Suppressor macrophage treated with lipopolysaccharide for 1 hour (primary cell): ENCODE measurements around the gene LAMA1.

ENCODE experiments used
- DNase-seq, 3 donors: peaks; one replicate each; pipeline ENCODE4 v3.0.0-alpha.2; 2020 to 2022

LAMA1 gene

DNA sequence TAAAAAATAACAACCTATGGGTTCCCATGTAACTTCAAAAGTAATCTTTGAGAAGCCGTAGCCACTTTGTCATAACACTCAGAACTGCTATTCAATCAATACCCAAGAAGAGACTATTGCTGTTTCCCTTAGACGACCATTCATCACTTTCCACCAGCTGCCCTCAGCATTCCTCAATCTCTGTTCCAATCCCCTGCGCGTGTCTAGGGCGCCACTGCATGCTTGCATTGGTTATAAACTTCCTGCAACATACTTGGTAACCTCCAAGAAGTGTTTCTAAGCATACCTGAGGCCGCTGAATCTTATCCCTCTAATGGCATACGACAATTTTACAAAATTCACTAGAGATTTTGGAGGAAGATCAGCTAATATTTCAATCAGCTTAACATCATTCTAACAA lies 134.2 kb downstream of the LAMA1 start:
- DNase-seq: no peak

DNA sequence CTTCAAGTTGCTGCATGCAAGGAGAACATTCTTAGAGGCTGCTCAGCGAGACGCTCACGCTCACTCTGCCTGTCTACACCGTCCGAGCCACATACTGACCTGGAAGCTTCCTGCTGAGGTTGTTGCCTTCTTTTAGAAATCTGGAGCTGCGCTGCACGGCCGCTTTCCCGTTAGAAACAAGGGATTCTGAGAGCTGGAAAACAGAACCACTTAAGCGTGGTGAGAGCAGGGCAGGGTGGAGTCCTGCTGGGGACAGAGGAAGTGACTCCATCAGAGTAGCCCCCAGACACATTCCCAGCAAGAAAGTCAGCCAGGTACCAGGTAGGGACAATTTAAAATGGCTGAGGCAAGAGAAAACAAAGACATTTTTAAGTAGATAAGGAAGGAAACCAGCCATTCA lies 135.2 kb downstream of the LAMA1 start:
- DNase-seq: no peak

DNA sequence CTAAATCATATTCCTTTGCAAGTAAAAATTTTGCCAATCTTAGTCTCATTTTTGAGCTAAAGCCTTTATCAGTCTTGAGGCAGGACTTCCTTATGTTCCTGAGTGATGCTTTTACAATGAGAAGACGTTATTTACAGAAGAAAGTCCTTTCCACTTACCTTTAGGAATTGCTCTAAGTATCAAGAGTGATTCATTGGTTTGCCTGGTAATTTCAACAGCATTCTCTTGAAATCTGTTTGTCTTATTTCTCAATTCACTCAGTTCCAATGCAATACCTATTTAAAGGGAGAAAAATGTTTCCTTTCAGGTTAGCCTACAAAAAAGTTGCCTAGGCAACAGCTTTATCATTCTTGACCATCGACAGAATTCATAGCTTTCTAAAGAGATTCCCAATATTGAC lies 137.2 kb downstream of the LAMA1 start:
- no peak for DNase-seq

DNA sequence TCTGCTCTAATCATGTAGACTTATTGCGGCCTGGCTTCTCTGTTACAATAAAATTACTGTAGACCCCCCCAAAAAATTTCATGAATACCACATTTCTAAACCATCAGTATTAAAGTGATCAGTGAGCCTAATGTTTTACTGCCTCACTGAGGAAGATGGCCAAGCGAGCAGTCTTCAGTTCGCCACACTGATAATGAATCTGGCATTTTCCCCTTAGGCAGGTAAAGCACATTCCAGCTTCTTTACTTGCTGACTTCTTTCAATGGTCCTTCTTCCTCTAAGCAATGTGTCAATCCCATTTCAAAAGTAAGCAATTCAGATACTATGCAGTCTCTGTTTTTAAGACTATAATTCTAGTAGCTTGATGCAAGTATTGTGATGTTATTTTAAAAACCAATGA lies 137.6 kb downstream of the LAMA1 start:
- DNase-seq: no peak

DNA sequence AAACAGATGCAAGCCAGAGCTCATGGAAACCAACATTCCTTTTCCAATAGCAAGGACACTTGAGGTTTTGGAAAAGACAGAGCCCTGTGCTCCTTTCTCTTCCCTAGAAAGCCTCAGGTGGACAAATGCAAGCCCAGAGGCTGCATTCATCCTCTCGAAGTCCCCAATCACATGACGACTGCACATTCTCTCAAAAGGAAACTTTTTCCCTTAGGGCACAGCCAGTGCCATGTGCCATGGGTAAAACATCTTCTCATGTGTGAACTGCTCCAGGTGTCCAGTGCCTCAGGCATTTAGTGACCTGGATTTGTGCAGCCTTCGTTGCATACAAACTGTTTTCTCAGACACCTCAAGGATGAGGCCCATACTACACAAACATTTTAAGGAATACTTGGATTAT lies 140.7 kb downstream of the LAMA1 start:
- no peak for DNase-seq

DNA sequence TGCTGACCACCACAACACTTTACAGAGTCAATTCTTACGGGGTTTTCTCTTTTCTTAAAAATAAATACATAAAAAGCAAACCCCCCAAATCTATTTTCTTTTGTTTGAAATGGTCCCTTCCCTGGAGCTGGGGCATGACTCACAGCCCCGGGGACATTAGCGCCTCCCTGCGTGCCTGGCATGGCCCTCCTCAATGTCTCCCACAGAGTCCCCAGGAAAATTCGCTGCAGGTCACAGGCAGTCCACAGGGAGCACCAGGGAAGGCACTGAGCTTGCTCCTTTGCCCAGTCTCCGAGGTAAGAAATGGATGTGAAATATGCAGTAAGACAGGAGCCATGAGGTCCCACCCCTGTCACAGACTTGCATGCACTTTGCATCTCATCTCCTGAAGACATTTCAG lies 142.5 kb downstream of the LAMA1 start:
- DNase-seq: no peak

DNA sequence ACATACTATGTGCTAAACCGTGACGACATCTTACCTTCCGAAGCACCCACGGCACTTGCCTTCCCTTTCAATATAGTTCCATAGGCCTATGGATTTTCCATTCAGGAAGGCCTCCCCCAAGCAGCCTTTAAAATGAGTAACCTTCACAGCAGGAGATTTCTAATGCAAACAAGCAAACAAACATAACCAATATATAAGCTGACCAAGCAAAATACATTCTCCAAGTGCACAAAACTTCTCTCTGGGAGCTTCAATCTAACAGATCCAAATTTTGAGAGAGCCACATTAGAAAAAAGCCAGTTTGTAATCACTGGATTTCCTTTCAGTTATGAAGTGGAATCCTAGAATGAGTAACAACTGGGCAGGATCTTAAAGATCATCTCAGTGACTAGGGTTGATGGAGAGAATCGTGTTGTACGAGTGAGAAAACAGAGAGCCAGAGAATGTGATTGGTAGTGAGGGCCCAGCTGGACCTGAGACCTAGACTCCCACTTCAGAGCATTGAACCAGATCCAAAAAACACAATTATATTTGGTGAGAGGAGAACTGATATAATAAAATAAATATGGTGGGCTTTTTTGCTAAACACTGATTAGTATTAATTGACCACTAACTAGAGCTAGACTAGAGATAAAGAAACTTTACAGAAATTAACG lies 145.6 kb downstream of the LAMA1 start:
- DNase-seq: no peak

DNA sequence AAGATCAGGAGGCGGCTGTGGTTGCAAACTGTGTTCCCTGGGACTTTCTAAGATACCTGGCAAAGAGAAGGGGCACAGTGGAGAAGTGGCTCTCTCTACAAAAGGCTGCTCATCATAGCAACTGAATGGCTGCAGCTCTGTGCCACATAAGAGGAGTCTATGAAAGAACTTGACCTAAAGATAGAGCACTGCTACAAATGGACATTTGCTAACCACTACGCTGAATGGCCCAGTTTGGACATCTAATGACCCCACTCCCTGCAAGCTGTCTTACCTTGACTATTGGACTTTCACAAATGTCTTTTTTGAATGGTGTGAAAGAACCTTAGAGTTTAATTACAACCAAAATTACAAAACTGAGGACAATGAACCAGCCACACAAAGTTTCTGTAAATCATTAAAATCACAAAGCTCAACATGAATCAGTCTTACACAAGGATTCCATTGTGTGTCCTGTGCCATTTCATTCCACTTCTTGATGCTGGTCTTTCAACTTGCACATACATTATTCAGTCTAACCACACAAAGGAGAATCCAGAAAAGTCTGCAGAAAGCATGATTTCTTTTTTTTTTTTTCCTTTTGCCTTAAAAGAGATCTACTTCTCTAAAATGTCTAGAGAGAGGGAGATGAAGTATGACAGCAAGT lies 154.0 kb downstream of the LAMA1 start:
- DNase-seq: no peak

DNA sequence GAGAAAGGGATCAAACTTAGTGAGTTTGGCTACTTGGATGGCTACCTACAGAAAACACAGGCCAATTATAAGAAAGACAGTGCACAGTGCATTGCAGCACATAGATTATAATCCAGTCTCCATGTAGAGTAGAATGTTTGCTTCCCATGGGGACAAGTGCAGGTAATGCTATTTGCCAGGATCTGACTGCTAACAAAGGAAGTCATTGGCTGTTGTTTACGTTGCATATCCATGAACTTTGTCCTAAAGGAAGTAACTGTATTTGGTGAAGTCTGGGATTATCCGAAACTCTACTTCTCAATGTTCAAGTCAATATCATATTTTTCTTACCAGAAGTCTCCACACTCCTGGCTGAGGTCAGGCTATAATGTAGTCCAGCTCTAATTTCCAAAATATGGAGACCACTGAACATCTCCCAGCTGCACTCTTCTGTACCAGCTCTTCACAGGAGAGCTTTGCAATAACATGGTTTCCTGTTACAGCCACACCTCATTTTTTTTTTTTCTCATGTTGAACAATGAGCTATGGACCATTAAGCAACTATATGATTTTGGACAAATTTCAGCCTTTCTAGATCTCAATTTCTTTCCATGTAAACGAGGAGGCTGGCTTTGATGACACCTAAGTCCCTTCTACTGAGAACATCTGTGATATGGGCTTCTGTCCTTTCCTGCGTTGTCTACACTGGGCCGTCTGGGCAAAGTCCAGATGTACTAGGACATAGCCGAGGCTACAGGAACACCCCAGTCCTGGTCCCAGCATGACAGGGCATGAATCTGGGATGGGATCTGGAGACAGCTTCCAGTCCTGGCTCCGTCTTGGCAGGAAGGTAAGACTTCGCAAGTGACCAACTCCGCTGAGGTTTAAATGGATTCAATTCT lies 154.8 kb downstream of the LAMA1 start:
- no peak for DNase-seq

DNA sequence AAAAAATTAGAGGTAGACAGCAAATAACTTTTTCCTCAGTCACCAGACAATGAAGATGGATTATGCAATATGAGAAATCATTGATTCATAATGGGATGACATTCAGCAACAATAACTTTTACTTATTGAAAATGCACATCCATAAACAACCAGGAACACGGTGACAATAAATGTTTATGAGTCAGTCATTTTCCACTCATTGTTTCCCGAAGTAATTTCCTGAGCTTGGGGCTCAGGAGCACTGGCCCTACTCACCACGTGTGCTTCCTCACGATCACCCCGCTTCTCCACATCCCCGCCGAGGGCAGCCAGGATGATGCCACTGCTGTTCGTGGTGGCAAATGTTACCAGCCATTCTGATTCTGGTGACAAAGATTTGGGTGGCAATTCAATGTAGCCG lies 156.3 kb downstream of the LAMA1 start:
- no peak for DNase-seq

DNA sequence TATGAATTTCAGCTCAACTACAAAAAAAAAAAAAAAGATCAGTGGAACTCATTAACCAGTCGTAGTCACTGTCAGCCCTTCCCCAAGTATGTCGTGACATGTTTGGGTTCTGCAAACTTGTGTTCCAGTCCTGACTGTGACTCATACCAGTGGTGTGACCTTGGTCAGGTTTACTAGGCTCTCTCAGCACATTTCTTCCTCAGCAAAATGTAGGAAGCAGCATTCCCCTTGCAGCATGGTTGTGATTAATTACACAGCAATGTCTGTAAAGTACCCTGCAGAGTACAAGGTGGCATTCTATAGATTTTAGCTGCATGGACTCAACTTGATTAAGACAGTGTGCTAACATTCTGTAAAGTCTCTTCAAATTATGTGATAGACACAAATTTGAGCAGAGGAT lies 156.9 kb downstream of the LAMA1 start:
- DNase-seq: no peak

DNA sequence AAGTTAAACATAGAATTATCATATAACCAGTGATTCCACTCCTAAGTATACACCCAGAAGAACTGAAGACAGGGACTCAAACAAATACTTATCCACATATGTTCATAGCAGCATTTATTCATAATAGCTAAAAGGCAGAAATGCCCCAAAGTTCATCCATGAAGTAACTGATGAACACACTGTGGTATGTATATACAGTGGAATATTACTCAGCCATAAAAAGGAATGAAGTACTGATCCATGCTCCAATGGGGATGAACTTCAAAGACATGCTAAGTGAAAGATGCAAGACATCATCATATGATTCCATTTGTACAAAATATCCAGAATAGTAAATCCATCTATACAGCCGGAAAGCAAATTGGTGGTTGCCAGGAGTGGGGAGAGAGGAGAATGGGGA lies 157.5 kb downstream of the LAMA1 start:
- DNase-seq: no peak

DNA sequence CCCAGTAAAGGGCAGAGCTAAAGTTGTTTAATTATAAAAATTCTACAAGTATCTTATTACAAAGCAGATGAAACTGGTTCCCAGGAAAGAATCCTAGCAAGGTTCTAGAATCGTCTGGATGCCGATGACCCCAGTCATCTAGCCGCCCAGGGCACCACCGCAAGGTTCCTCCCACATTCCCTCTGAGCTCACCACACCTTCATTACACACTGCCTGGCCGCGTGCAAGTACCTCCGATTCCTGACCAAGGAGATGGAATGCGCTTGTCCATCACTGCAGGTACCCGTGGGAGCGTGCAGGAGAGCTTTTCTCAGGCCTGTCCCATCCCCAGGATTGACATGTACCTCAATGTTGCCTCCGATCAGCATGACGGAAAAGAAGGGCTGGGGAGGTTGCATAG lies 158.5 kb downstream of the LAMA1 start:
- no peak for DNase-seq

DNA sequence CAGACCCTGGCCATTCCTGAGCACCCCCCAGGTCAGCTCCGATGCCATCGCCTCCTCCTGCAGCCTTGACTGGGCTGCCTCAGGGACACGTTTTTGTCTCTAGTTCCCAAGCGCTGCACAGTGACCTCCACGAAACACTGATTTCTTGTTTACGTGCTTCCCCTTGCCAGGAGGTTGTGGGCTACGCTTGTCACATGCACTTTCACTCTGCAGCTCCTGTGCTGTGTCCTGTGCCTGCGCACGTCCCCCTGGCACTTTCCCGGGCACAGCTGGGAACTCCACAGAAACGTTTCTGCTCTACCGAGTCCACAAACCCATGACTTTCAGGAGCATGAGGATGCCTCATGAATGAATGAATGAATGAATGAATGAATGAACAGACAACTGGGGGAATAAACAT lies 160.6 kb downstream of the LAMA1 start:
- no peak for DNase-seq

DNA sequence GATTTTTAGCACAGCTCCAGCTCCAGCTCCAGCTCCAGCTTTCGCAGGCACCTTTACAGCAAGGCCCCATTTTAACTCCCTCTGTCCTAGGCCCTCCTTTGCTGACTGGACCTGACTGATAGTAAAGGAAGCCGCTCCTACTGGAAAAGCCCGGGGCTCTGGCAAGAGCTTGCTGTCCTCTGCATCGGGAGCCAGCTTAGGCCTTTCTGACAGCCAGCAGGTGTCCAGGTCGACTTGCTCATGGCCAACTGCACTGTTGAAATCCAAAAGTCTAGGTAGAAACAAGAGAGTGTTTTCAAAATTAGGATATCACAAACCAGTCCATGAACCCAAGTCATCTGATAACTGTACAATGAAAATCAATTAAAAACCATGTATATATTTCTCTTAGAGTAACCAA lies 161.1 kb downstream of the LAMA1 start:
- DNase-seq: no peak

DNA sequence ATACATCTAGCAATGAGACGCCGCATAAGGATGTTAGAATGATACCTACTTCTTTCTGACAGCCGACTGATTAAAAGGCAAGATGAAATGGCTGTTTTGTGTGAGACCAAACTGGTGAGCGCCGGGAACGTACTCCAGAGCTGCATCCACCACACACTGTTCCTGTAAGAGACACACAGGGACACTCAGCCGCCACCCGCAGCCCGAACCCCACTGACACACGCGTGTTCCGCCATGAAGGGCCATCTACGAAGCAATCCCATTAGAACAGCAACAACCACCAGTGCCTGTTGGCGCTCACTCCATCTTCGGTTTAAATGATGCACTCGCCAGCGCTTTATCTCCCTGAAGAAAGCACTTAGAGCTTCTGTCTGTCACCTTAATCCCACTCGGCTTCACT lies 162.3 kb downstream of the LAMA1 start:
- no peak for DNase-seq

DNA sequence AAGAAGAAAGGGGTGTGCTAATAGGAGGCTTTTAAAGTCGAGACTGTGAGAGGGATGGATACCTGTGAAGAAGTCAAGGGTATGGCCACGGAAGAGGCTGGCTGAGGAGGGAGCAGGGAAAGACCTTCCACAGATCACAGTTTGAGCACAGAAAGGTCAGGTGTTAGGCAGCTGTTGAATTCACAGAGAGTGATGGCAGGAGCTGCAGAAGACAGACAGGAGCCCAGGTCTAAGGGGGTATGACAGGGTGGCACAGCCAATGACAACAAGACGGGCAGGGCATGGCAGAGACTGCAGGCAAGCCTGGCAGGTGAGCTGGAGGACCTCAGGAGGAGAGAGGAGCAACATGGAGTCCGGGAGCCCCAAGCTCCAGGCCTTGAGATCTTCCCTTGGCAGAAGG lies 163.1 kb downstream of the LAMA1 start:
- DNase-seq: no peak

DNA sequence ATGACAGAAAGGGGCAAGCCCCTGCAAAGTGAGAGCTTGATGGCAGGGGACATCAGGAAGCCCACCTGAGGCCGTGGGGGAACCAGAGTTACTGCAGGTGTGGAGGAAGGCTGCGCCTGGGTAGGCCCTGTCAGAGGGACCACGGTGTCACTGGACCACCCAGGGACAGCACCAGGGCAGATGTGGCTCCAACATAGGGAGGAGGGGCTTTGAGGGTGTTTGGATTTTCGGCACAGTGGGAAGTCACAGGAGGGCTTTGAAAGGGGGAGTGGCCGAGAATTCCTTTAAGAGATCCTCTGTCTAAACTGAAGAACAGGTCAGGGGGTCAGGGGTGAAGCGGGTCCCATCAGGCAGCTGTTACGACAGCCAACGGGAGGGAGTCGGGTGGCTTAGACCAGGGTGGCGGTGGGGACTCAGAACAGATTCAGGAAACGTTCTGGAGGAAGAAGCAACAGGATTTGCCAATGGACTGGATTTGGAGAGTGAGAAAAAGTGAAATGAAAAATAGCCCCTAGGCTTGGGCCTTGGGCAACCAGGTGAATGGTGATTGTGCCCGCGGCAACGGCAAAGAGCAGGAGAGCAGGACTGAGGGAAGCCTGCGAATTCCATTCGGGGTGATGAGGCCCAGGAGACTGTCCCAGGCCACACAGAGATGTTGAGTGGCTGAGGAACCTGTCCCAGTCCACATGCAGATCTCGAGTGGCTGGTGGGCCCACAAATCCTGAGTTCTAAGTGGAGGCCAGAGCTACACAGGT lies 166.1 kb downstream of the LAMA1 start:
- DNase-seq: no peak

DNA sequence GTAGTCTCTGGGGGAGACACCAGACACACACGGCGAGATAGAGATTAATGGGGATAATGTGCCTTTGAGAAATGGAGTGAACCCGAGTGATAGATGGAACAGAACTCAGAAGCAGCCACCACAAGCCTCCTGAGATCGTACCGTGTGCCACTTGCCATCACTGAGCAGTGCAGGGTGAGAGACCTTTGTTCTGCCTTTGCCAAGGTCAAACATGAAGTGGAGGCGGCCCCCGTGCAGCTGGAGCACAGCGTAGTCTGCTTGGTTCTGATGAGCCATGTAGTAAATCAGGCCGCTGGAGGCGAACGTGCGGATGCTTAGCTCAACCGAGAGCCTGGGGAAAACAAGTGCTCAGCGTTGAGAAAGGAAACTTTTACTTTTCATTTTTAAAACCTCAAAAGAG lies 167.0 kb downstream of the LAMA1 start:
- no peak for DNase-seq

DNA sequence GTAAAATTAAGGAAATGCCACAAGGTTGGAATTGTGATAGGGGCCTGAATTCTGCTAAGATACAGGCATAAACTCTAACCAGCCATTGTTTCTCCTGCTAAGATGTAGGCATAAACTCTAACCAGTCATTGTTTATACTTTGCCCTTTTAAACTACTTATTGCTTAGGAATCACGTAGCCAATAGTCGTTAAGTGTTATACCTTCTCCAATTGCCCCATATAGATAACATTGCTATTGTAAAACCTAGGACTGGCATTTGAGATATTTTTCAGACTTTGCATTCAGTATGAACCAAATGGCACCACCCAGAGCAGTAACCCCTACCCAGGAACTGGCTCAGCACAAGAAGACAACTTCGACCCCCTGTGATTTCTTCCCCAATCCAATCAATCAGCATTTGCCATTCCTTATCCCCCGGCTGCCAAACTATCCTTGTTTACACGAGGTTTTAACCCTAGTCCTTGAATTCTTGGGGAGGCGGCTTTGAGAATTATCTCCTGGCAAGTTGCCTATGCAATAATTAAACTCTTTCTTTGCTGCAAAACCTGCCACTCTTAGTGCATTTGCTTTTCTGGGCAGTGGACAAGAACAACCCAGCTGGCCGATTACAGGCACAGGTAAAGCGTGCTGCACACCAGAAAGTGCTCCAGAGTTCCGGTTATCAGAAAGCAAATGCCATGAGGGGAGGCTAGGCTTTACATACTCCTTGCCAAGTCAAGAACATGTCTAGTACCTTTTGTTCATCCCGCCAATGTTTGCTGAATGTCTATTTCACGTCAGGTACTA lies 167.6 kb downstream of the LAMA1 start:
- no peak for DNase-seq

DNA sequence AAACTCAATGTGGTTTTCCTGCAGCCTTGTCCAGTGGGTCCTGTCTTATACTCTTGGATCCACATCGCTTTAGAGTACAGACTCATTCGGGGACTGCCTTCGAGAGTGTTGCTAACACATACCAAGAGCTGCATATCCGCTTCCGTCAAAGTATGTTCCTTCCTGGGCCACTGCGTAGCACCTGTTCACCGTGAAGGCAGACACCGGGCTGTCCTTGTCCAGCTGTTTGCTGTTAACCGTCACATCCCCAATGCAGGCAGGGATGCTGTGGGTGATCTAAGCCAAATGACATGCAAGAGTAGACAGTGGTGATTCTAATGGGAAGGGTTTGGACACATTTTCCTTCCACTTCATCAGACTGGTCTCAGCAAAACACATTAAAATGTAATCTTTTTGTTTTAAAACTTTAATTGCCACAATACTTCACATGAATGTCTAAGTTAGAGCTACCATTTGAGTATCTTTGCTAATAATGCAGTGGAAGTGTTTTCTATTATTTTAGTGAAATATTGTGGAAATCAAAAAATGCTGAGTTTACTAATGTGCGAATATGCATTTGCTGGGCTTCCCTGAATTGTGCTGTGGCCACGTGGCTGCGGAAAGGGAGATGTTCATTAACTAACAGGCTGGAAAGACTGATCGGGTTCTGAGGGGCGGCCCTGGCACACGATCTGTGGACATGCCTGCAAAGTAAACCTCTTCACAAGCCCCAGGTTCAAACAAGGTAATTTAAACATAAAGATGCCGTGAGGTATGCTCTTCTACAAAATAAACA lies 169.1 kb downstream of the LAMA1 start:
- DNase-seq: no peak
